GM19351 (cell line): ENCODE data around the gene ITIH4.

Source experiments
- ATAC-seq: cut with Tn5 transposase; IDR thresholded peaks from one replicate; pipeline ENCODE4 v1.9.1; 2021; ENCODE audit warnings: mild to moderate bottlenecking, moderate library complexity; ENCODE audit not compliant: unreplicated experiment

ITIH4 gene

GRCh38 chr3:52805270-52806039 lies 25.0 kb downstream of the ITIH4 start:
- ATAC-seq: no peak

- no peak for ATAC-seq
Observed at GRCh38 chr3:52801839-52802238, 28.6 kb downstream of the ITIH4 start.

GRCh38 chr3:52800079-52800478 lies 30.4 kb downstream of the ITIH4 start:
- no peak for ATAC-seq

GRCh38 chr3:52798978-52799476 lies 31.4 kb downstream of the ITIH4 start:
- no peak for ATAC-seq

- no peak for ATAC-seq
Observed at GRCh38 chr3:52798376-52798977, 32.0 kb downstream of the ITIH4 start.

GRCh38 chr3:52796411-52796810 lies 34.1 kb downstream of the ITIH4 start:
- no peak for ATAC-seq

- ATAC-seq: no peak
Observed at GRCh38 chr3:52795298-52795900, 35.1 kb downstream of the ITIH4 start.

- no peak for ATAC-seq
Observed at GRCh38 chr3:52794612-52795099, 35.8 kb downstream of the ITIH4 start, which contains the start of gene ITIH3. Gene ITIH3, plus strand, starts transcription at chr3:52794796. Its CDS starts 8 bp downstream, at chr3:52794804.

- ATAC-seq: no peak
Observed at GRCh38 chr3:52793702-52794611, 36.5 kb downstream of the ITIH4 start.

GRCh38 chr3:52792961-52793695 lies 37.3 kb downstream of the ITIH4 start:
- ATAC-seq: no peak

GRCh38 chr3:52792413-52792812 lies 38.1 kb downstream of the ITIH4 start:
- no peak for ATAC-seq

GRCh38 chr3:52791928-52792327 lies 38.5 kb downstream of the ITIH4 start:
- ATAC-seq: no peak

GRCh38 chr3:52791366-52791765 lies 39.1 kb downstream of the ITIH4 start:
- no peak for ATAC-seq

- no peak for ATAC-seq
Observed at GRCh38 chr3:52790741-52791140, 39.7 kb downstream of the ITIH4 start.

GRCh38 chr3:52790337-52790736 lies 40.1 kb downstream of the ITIH4 start:
- ATAC-seq: no peak

GRCh38 chr3:52789746-52790040 lies 40.8 kb downstream of the ITIH4 start:
- no peak for ATAC-seq

GRCh38 chr3:52788890-52789745 lies 41.4 kb downstream of the ITIH4 start:
- no peak for ATAC-seq

- no peak for ATAC-seq
Observed at GRCh38 chr3:52787672-52788625, 42.5 kb downstream of the ITIH4 start.
